GM19438 (cell line): ENCODE results near the gene SLC26A2.
"Not testable (repeated sequence)": the region's sequence is repeated elsewhere in the genome, so short reads cannot be mapped to it uniquely, and the experiment has no call there.

Experiments used
- ATAC-seq: cut with Tn5 transposase; IDR thresholded peaks from one replicate; pipeline ENCODE4 v1.9.1; 2021; ENCODE audit warnings: low read depth; ENCODE audit not compliant: unreplicated experiment

Gene SLC26A2

GRCh38 chr5:150000256-150000989, 39.9 kb downstream of the SLC26A2 start, which contains the start of the genes HMGXB3 and TIGD6:
Gene HMGXB3 (plus strand): TSS chr5:150000739. CDS start chr5:150004853, 4,114 bp downstream.
Gene TIGD6 (minus strand): TSS chr5:150000654. CDS start chr5:149996348, 4,306 bp downstream.
- ATAC-seq = peak; percentile 84

GRCh38 chr5:150000990-150001659, 40.6 kb downstream of the SLC26A2 start:
- peak; percentile 21 for ATAC-seq

DNA sequence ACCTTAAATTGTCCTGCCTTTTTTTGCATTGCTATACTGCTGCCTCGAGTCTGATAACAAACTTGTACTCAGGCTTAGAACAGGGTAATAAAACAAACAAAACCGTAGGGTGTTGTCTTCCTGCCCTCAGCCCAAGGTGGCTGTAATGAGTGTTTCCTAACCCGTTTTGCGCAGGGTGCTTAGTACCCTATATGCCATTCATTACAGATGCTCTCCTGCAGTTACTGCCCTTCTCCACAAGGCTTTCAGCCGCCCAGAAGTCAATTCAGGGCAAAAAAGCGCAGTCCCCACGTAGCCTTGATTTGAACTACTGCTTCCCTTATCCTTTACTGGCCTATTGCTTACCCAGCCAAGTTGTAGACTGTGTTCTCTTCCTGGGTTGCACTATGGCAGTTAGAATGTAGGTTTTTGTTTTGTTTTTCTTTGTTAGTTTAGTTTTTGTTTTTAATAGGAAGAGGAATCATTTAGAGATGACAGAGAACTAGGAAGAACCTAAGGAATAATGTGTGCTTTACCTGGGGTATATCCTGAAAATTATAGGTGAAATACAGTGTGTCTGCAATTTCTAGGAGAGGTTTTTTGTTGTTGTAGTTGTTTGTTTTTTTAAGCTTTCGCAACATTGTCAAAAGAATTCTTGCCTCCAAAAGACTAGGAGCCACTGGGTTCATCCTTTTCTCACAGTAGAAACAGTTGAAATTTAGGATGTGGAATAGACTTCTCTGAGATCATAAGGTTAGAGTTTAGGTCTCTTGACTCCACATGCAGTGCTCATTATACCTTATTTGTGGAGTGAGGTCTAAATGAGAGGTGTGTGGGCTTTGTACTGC, 41.3 kb downstream of the SLC26A2 start:
- peak; percentile 57 for ATAC-seq

GRCh38 chr5:150006318-150006717, 45.8 kb downstream of the SLC26A2 start:
- ATAC-seq = no peak

- ATAC-seq = no peak
Measured at GRCh38 chr5:150007050-150007449, 46.5 kb downstream of the SLC26A2 start.

- ATAC-seq = no peak
Measured at GRCh38 chr5:150009671-150010387, 49.3 kb downstream of the SLC26A2 start.

- ATAC-seq = no peak
Measured at GRCh38 chr5:150013931-150014330, 53.4 kb downstream of the SLC26A2 start.

GRCh38 chr5:150014456-150014855, 53.9 kb downstream of the SLC26A2 start:
- no peak for ATAC-seq

DNA sequence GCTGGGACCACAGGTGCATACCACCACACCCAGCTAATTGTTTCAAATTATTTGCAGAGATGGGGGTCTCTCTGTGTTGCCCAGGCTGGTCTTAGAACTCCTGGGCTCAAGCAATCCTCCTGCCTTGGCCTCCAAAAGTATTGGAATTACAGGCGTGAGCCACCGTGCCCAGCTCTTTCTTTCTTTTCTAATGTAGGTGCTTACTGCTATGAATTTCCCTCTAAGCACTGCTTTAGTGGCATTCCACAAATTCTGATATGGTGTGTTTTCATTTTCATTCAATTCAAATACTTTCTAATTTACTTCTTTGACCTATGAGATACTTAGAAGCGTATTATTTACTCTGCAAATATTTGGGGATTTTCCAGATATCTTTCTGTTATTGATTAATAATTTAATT, 54.9 kb downstream of the SLC26A2 start:
- no peak for ATAC-seq

GRCh38 chr5:150016537-150016936, 56.0 kb downstream of the SLC26A2 start:
- no peak for ATAC-seq

- ATAC-seq = no peak
Measured at GRCh38 chr5:150017226-150018005, 56.9 kb downstream of the SLC26A2 start.

DNA sequence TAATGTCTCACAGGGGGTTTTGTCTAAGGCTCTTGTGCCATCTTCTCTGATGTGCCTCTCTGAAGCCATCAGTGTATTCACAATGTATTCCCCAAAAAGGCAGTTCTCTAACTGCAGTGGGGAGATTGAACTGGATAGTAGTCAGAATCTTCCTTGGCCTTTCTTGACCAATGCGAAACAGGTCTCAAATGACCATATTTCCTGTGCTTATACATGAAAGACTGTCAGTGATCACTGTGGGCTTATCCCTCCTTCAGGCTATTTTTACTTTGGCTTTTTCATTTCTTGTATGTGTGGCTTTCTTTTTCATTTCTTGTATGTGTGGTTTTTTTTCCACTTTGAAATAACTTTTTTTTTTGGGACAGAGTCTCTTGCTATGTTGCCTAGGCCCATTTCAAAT, 59.7 kb downstream of the SLC26A2 start:
- ATAC-seq = no peak

DNA sequence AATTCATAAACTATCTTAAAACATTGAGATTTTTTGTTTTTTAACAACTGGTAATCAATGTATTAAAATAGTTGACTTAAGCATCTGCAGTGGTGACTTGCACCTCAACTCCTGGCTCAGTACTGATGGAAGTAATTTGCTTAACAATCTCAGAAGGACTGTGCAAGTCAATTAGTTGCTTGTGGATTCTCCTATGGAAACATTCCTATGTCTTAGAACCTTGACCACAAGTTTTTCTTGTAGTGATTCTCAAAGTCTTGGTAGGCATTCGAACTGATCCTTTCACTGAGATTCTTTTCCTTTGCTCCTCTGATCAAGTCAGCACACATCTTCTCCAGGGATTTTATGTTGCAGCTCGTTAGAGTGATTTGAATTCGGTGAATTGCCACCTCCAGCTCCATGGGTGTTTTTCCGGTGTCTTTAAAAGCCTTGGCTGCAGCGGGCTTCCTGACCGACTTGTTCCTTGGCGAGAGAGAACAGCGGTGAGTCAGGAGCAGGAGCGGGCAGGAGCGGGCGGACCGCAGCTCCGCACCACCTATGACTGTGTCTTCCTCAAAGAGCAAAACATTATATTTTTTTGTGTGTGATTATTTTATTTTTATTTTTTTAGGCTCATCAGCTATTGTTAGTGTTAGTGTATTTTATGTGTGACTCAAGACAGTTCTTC, 61.1 kb downstream of the SLC26A2 start:
- no peak for ATAC-seq

- ATAC-seq = no peak
Measured at GRCh38 chr5:150022158-150022531, 61.6 kb downstream of the SLC26A2 start.

GRCh38 chr5:150022681-150023080, 62.1 kb downstream of the SLC26A2 start:
- ATAC-seq = no peak

GRCh38 chr5:150023136-150023535, 62.6 kb downstream of the SLC26A2 start:
- no peak for ATAC-seq

DNA sequence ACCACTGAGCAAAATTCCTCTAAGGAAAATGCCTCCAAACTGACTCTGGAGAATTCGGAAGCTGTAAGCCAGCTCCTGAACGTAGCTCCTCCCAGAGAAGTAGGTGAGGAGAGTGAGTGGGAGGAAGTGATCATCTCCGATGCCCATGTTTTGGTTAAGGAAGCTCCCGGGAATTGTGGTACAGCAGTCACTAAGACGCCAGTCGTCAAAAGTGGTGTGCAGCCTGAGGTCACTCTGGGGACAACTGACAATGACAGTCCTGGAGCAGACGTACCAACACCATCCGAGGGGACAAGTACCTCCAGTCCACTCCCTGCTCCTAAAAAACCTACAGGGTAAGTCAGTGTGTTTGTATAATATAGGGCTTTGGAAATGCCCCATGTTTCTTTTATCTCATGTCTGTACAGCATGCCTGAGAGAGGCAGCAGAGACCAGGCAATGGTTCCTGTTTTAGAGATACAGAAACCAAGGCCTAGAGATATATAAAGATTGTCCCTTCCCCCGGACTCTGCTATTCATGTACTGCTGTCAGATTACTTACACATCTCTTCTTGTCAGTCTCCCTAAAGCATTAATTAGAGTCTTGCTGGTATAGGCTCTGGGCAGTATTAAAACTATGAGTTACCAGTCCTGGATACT, 63.9 kb downstream of the SLC26A2 start:
- no peak for ATAC-seq

GRCh38 chr5:150026682-150027172, 66.2 kb downstream of the SLC26A2 start:
- no peak for ATAC-seq

- not testable (repeated sequence) for ATAC-seq
Measured at GRCh38 chr5:150028047-150028446, 67.5 kb downstream of the SLC26A2 start.
